GM18498 (cell line): Measurements from ENCODE around the gene ZNF784.
"Not testable (repeated sequence)": the region's sequence is repeated elsewhere in the genome, so short reads cannot be mapped to it uniquely, and the experiment has no call there.

Experiments
- ATAC-seq: cut with Tn5 transposase; IDR thresholded peaks from one replicate; pipeline ENCODE4 v1.9.1; 2021; ENCODE audit warnings: mild to moderate bottlenecking, moderate library complexity; ENCODE audit not compliant: unreplicated experiment

Gene ZNF784

DNA sequence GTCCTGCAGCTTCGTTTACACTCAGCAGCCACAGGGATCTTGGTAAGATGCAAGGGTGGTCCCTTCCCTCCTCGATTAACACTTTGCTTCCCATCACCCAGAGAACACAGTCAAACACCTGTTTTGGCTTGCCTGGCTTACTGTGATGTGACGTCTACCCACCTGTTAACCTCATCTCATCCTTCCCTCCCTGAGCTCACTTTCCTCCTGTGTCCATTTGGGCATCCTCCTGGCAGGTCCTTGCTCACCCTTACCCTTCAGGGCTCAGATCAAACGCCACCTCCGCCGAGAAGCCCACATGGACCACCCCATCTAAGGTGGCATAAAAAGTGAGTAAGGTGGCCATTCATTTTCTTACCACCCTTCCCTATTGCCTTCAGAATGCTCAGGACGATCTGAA, 34.3 kb downstream of the ZNF784 start:
- ATAC-seq = no peak

GRCh38 chr19:55588738-55589137, 35.6 kb downstream of the ZNF784 start:
- no peak for ATAC-seq

DNA sequence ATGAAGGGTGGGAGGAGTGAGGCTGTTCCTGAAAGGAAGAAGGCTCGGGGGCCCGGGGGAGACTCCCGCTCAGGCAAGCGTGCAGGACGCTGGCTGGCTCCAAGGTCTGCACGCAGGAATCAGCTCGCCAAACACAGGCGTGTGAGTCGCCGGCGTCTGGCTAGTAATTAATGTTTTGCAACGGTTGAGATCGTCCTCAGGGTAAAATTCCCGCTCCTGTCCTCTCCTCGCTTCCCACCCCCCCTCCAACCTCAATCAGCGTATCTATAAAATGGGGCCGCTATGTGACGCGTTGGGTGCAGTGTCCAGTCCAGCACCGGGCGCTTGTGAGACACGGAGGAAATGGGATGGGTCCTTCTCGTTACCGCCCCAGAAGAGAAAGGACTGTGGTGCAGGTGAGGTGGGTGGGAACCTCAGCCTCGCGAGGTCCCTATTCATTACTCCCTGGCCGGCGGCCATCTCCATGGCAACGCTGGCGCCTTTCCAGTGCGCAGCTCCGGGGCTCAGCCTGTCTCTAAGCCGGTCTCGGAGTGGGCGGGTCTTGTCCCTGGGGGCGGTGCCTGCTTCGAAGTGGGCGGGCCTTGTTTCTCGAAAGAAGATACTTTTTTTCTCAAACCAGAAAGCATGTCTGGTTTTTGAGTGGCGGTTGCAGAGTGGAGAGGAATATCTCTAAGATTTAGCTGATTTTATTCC, 37.2 kb downstream of the ZNF784 start:
- ATAC-seq = peak; percentile 81

GRCh38 chr19:55585658-55586339, 38.6 kb downstream of the ZNF784 start:
- ATAC-seq = no peak

DNA sequence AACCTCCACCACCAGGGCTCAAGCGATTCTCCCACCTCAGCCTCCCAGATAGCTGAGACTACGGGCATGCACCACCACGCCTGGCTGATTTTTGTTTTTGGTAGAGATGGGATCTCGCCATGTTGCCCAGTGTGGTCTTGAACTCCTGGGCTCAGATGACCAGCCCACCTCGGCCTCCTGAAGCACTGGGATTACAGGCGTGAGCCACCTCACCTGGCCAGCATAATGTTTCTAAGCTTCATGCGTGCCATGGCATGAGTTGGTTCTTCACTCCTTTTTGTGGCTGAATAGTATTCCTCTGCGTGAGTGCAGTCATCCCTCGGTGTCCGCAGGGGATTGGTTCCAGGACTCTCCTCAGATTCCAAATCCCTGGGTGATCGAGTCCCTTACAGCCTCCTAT, 39.5 kb downstream of the ZNF784 start:
- no peak for ATAC-seq

- not testable (repeated sequence) for ATAC-seq
Observed at GRCh38 chr19:55583897-55584296, 40.5 kb downstream of the ZNF784 start.

GRCh38 chr19:55582284-55582683, 42.1 kb downstream of the ZNF784 start:
- ATAC-seq = not testable (repeated sequence)

DNA sequence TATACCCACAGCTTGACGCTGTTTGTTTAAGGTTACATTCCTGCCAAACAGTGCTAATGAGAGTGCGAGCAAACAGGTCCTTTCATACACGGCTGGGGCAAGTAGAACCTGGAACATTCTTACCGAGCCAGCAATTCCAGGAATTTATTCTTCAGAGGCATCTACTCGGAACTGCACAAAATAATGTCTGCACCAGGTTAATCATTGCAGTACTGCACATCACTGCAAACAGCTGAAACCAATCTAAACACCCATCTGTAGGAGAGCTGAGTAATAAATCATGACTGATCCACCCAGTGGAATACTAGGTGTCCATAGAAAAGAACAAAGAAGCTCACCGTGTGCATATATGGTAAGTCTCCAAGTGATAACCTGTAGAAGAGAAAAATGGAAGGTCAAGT, 42.5 kb downstream of the ZNF784 start:
- ATAC-seq = no peak

- no peak for ATAC-seq
Observed at GRCh38 chr19:55581145-55581822, 43.1 kb downstream of the ZNF784 start.

- ATAC-seq = no peak
Observed at GRCh38 chr19:55580628-55581144, 43.7 kb downstream of the ZNF784 start, which contains the start of gene ZNF579. ZNF579 (minus strand) TSS chr19:55580848; CDS start chr19:55579639, 1,209 bp downstream.

- ATAC-seq = no peak
Observed at GRCh38 chr19:55579766-55580621, 44.4 kb downstream of the ZNF784 start.

- ATAC-seq = no peak
Observed at GRCh38 chr19:55578761-55579747, 45.3 kb downstream of the ZNF784 start.

DNA sequence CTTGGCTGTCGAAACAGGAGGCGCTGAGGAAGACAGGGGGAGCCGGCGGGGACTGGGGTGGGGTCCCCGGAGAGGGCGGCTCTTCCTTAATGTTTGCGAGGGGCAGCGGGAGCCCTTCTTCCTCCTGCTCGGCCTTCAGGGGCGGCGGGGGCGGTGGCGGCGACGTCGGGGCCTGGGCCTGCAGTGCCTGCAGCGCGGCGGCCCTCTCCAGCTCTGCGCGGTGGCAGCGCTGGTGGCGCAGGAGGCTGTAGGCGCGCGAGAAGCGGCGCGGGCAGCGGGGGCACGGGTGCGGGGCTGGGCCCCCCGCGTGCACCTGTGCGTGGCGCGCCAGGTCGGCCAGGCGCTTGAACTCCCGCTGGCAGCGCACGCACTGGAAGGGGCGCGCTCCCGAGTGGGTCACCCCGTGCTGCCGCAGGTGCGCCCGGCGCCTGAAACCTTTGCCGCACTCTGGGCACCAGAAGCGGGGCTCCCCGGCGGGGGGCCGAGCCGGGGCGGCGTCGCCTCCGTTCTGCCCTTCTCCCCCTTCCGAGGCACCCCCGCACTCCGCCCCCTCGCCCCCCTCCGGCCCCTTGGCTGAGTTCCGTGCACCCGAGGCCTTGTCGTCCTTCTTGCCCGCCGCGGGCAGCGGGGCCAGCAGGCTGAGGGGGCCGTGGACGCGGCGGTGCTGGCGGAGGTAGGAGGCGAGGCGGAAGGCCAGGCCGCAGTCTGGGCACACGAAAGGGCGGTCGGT, 46.2 kb downstream of the ZNF784 start:
- no peak for ATAC-seq

DNA sequence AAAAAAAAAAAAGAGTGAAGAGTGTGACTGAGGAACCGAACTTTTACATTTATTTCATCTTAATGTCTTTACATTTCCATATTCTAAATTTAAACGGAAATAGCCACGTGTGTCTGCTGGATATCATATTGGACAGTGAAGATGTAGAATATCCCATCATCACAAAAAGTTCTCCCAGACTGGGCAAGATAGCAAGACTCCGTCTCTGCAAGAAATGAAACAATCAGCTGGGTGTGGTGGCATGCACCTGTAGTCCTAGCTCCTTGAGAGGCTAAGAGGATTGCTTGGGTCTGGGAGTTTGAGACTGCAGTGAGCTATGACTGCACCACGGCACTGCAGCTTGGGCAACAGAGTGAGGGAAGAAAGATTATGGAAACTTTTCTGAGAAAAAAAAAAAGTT, 47.6 kb downstream of the ZNF784 start:
- no peak for ATAC-seq

- ATAC-seq = not testable (repeated sequence)
Observed at GRCh38 chr19:55573929-55574328, 50.4 kb downstream of the ZNF784 start.
